Esophagus squamous epithelium (tissue), 4 donors: ENCODE data around the gene CCR5.

Experiments
- CTCF ChIP-seq, 6 experiments: fragments of 450-650 bp in 4 of 6; fragments of 200-600 bp in 2 of 6; sonication (generic) in 2 of 6; IDR thresholded peaks; one replicate each; pipeline ENCODE4 v1.5.1; 2016 to 2019; ENCODE audit warnings: antibody characterized with exemption in 6 of 6, mild to moderate bottlenecking in 4 of 6, moderate library complexity in 4 of 6
- POLR2A ChIP-seq, 4 donors: fragments of 450-650 bp; IDR thresholded peaks; one replicate each; pipeline ENCODE4 v1.6.1; 2017; ENCODE audit warnings: antibody characterized with exemption in 4 of 4, mild to moderate bottlenecking in 4 of 4, moderate library complexity in 3 of 4

DNA sequence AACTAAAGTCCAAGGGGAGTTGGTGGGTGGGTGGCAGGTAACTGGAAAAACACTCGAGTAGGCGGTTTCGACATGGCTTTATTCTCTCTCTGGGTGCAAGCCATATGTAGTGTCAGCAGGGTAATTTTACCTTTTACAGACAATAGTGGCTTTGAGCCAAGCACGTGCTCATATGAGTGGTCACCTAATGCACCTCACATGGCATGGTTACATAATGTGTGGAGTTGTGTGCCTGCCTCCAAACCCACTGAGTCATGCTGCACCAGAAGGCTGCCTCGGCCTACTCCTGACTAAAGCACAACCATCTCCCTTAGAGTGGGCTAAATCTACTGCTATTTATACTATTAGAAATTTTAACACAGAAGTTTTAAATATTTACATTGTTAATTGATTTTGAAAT lies 52.8 kb downstream of the CCR5 start:
- TF ChIP-seq CTCF (IDR thresholded peaks at IDR 0.05) = no peak
- no peak for TF ChIP-seq POLR2A (IDR thresholded peaks at IDR 0.05)
